Measurements from ENCODE around the gene DNAH6.

DNA sequence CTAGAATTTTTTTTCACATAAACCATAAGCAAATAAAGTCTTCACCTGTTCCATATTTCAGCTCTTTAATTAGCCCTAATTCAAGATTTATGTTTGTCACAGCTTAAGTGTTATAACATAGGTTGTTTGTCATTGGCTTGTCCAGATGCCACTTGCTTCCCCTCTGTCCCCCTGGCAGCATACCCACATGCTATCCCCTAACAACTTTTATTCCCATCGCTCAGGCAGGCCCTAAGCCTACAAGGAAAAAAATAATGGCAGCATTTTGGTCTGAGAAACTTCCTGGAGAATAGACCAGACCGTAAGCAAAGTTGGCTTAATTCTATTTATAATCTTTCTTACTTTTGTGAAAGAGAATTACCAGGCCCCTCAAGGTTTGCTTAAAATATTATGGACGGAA is 173.9 kb downstream of the DNAH6 start:
- TF ChIP-seq, protein P1, sequence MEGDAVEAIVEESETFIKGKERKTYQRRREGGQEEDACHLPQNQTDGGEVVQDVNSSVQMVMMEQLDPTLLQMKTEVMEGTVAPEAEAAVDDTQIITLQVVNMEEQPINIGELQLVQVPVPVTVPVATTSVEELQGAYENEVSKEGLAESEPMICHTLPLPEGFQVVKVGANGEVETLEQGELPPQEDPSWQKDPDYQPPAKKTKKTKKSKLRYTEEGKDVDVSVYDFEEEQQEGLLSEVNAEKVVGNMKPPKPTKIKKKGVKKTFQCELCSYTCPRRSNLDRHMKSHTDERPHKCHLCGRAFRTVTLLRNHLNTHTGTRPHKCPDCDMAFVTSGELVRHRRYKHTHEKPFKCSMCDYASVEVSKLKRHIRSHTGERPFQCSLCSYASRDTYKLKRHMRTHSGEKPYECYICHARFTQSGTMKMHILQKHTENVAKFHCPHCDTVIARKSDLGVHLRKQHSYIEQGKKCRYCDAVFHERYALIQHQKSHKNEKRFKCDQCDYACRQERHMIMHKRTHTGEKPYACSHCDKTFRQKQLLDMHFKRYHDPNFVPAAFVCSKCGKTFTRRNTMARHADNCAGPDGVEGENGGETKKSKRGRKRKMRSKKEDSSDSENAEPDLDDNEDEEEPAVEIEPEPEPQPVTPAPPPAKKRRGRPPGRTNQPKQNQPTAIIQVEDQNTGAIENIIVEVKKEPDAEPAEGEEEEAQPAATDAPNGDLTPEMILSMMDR (IDR thresholded peaks at IDR 0.05): no peak
- no peak for TF ChIP-seq EP300 (IDR thresholded peaks at IDR 0.05)
- no peak for TF ChIP-seq POLR2A (IDR thresholded peaks at IDR 0.05)
- TF ChIP-seq POLR2AphosphoS5 (IDR thresholded peaks at IDR 0.05): no peak

Data from gastroesophageal sphincter (tissue), 3 donors.